H1 (cell line): ENCODE data around the gene TNRC6B. TPM values are rescaled to one million over a fixed set of nuclear protein-coding genes. Genes with fewer than 3 reads are reported as not detected.

Experiments
- CTCF ChIA-PET: fragments of 300-600 bp; sonication (Branson Sonifier 250); formaldehyde crosslinking; loops from one replicate; lab custom pipeline; 2021; ENCODE audit not compliant: partially characterized antibody; lab: Charles Lee
- POLR2A ChIA-PET: fragments of 300-600 bp; sonication (Branson Sonifier 250); formaldehyde crosslinking; loops from one replicate; lab custom pipeline; 2021; ENCODE audit warnings: inconsistent platforms; ENCODE audit not compliant: partially characterized antibody; lab: Charles Lee
- DNase-seq, 2 experiments: peaks; one replicate each; pipeline versions ENCODE4 v3.0.0 to v3.0.0-alpha.2; 2010 to 2022; ENCODE audit warnings: low spot score in 2 of 2, low read depth in 1 of 2, mixed read lengths in 1 of 2
- FAIRE-seq: peaks from 2 replicates; lab custom pipeline; 2011; peaks lifted over from hg19 to GRCh38; lab: Jason Lieb, UNC
- H2AFZ ChIP-seq: 2 replicates; pipeline ENCODE4 v1.8.1; 2012; ENCODE audit warnings: low read length, inconsistent platforms
- H2AK5ac ChIP-seq: 2 replicates; pipeline ENCODE4 v1.6.1; 2013; ENCODE audit warnings: low read depth, low read length
- H2BK120ac ChIP-seq: replicated peaks from 2 replicates; pipeline ENCODE3; 2013; ENCODE audit warnings: low read depth, low read length, inconsistent platforms
- H2BK12ac ChIP-seq: 2 replicates; pipeline ENCODE4 v1.6.1; 2013; ENCODE audit warnings: low read depth, low read length
- H2BK15ac ChIP-seq: 2 replicates; pipeline ENCODE4 v1.6.1; 2013; ENCODE audit warnings: low read length
- H2BK20ac ChIP-seq: 2 replicates; pipeline ENCODE4 v1.6.1; 2013; ENCODE audit warnings: low read length
- H2BK5ac ChIP-seq: 2 replicates; pipeline ENCODE4 v1.6.1; 2013; ENCODE audit warnings: low read depth, low read length
- H3K14ac ChIP-seq: 2 replicates; pipeline ENCODE4 v1.6.1; 2013; ENCODE audit warnings: inconsistent platforms; ENCODE audit not compliant: insufficient read length
- H3K18ac ChIP-seq: 2 replicates; pipeline ENCODE4 v1.6.1; 2013; ENCODE audit warnings: low read length; ENCODE audit errors: extremely low read depth
- H3K23ac ChIP-seq: 2 replicates; pipeline ENCODE4 v1.6.1; 2013; ENCODE audit warnings: inconsistent platforms; ENCODE audit not compliant: insufficient read length
- H3K23me2 ChIP-seq: 2 replicates; pipeline ENCODE4 v1.6.1; 2013; ENCODE audit warnings: low read depth, low read length
- H3K27ac ChIP-seq: 2 replicates; pipeline ENCODE4 v1.6.1; 2011; ENCODE audit warnings: low read depth, low read length, inconsistent platforms
- H3K27me3 ChIP-seq, 4 experiments: replicated peaks in 1 of 4; 1 replicate in 1 of 4; 2 replicates in 3 of 4; pipeline versions ENCODE4 v1.6.1 to v1.8.1; 2011 to 2013; ENCODE audit warnings: low read length in 3 of 4, mild to moderate bottlenecking in 3 of 4, inconsistent platforms in 2 of 4, mixed read lengths in 2 of 4, moderate library complexity in 1 of 4; ENCODE audit not compliant: control insufficient read depth in 3 of 4, insufficient read depth in 3 of 4; ENCODE audit errors: extremely low read depth in 1 of 4
- H3K36me3 ChIP-seq, 4 experiments: 2 replicates each; pipeline versions ENCODE4 v1.6.1 to v1.8.1; 2011 to 2013; ENCODE audit warnings: mild to moderate bottlenecking in 4 of 4, low read length in 3 of 4, moderate library complexity in 2 of 4, control low read depth in 1 of 4, inconsistent platforms in 1 of 4; ENCODE audit not compliant: insufficient read depth in 4 of 4, control insufficient read depth in 2 of 4
- H3K4ac ChIP-seq: replicated peaks from 2 replicates; pipeline ENCODE3; 2013; ENCODE audit warnings: low read length, low read depth, mixed read lengths, inconsistent platforms; ENCODE audit not compliant: insufficient read length
- H3K4me1 ChIP-seq, 4 experiments: replicated peaks in 1 of 4; 1 replicate in 1 of 4; 2 replicates in 3 of 4; pipeline versions ENCODE4 v1.6.1 to v1.8.1; 2011 to 2013; ENCODE audit warnings: low read length in 3 of 4, inconsistent platforms in 2 of 4, mixed read lengths in 1 of 4; ENCODE audit not compliant: insufficient read depth in 4 of 4, control insufficient read depth in 3 of 4
- H3K4me2 ChIP-seq, 2 experiments: 2 replicates each; pipeline versions ENCODE4 v1.6.1 to v1.8.1; 2011 to 2013; ENCODE audit warnings: low read depth in 2 of 2, low read length in 2 of 2, control low read depth in 1 of 2, inconsistent platforms in 1 of 2, mild to moderate bottlenecking in 1 of 2; ENCODE audit not compliant: insufficient read depth in 1 of 2
- H3K4me3 ChIP-seq, 4 experiments: fragments of 200-600, 300-600 bp in 1 of 4; sonication (generic), shearing (Covaris generic), sonication (Bioruptor Twin) in 1 of 4; 2 replicates each; pipeline versions ENCODE4 v1.5.1 to v1.8.1; 2011 to 2016; ENCODE audit warnings: low read length in 4 of 4, low read depth in 3 of 4, control low read depth in 2 of 4, inconsistent platforms in 2 of 4, mild to moderate bottlenecking in 2 of 4, mixed read lengths in 1 of 4, moderate library complexity in 1 of 4; ENCODE audit not compliant: insufficient read depth in 2 of 4; ENCODE audit errors: extremely low read depth in 1 of 4
- H3K56ac ChIP-seq: replicated peaks from 2 replicates; pipeline ENCODE3; 2013; ENCODE audit warnings: low read depth, mild to moderate bottlenecking, mixed read lengths, low read length, inconsistent platforms; ENCODE audit not compliant: insufficient read length
- H3K79me1 ChIP-seq: 2 replicates; pipeline ENCODE4 v1.6.1; 2013; ENCODE audit warnings: low read depth, low read length, control low read depth
- H3K79me2 ChIP-seq, 2 experiments: 2 replicates each; pipeline versions ENCODE4 v1.6.1 to v1.8.1; 2012 to 2013; ENCODE audit warnings: low read length in 2 of 2, mild to moderate bottlenecking in 2 of 2, inconsistent platforms in 1 of 2; ENCODE audit not compliant: insufficient read depth in 2 of 2, control insufficient read depth in 1 of 2
- H3K9ac ChIP-seq, 4 experiments: replicated peaks in 1 of 4; 1 replicate in 1 of 4; 2 replicates in 3 of 4; pipeline versions ENCODE4 v1.6.1 to v1.8.1; 2011 to 2013; ENCODE audit warnings: low read depth in 3 of 4, low read length in 3 of 4, control low read depth in 2 of 4, mild to moderate bottlenecking in 2 of 4, moderate library complexity in 2 of 4, inconsistent platforms in 1 of 4; ENCODE audit errors: extremely low read depth in 1 of 4
- H3K9me3 ChIP-seq, 2 experiments: 2 replicates each; pipeline versions ENCODE4 v1.6.1 to v1.8.1; 2012 to 2013; ENCODE audit warnings: mild to moderate bottlenecking in 2 of 2, moderate library complexity in 2 of 2, control low read depth in 1 of 2, inconsistent platforms in 1 of 2, low read depth in 1 of 2, low read length in 1 of 2, mixed read lengths in 1 of 2; ENCODE audit not compliant: insufficient read depth in 2 of 2
- H4K20me1 ChIP-seq, 2 experiments: replicated peaks in 1 of 2; 2 replicates each; pipeline versions ENCODE3 to v1.8.1; 2011 to 2013; ENCODE audit warnings: inconsistent platforms in 2 of 2, low read length in 2 of 2, mild to moderate bottlenecking in 1 of 2; ENCODE audit not compliant: insufficient read depth in 2 of 2, control insufficient read depth in 1 of 2
- H4K5ac ChIP-seq: 2 replicates; pipeline ENCODE4 v1.6.1; 2013; ENCODE audit warnings: low read length, low read depth, mixed read lengths, inconsistent platforms; ENCODE audit not compliant: insufficient read length
- H4K8ac ChIP-seq: 2 replicates; pipeline ENCODE4 v1.8.0; 2013; ENCODE audit warnings: mild to moderate bottlenecking, moderate library complexity, low read length, inconsistent platforms; ENCODE audit not compliant: insufficient read depth; ENCODE audit errors: extremely low read depth
- H4K91ac ChIP-seq: replicated peaks from 2 replicates; pipeline ENCODE3; 2013; ENCODE audit warnings: low read length, mixed read lengths, inconsistent platforms; ENCODE audit not compliant: insufficient read length
- ATF3 ChIP-seq: IDR thresholded peaks from 2 replicates; pipeline ENCODE4 v1.6.1; 2011; ENCODE audit warnings: low read depth, mild to moderate bottlenecking, low read length; ENCODE audit not compliant: insufficient read depth
- CHD1 ChIP-seq: IDR thresholded peaks from 2 replicates; pipeline ENCODE4 v1.6.1; 2012; ENCODE audit warnings: low read depth, low read length, improper control_type of control experiment
- CHD2 ChIP-seq: IDR thresholded peaks from 2 replicates; pipeline ENCODE4 v1.6.1; 2012; ENCODE audit warnings: low read length, improper control_type of control experiment
- EP300 ChIP-seq, 2 experiments: IDR thresholded peaks; 1 replicate in 1 of 2; 2 replicates in 1 of 2; pipeline ENCODE4 v1.6.1; 2011 to 2012; ENCODE audit warnings: low read depth in 2 of 2, low read length in 2 of 2, mild to moderate bottlenecking in 2 of 2, borderline replicate concordance in 1 of 2, inconsistent platforms in 1 of 2, moderate library complexity in 1 of 2
- GTF2F1 ChIP-seq: IDR thresholded peaks from 2 replicates; pipeline ENCODE4 v1.6.1; 2012; ENCODE audit warnings: low read depth, low read length, improper control_type of control experiment, borderline replicate concordance
- HDAC6 ChIP-seq: IDR thresholded peaks from one replicate; pipeline ENCODE4 v1.7.1; 2012; ENCODE audit warnings: low read depth, mild to moderate bottlenecking, inconsistent platforms, low read length, moderate library complexity
- JUND ChIP-seq: IDR thresholded peaks from 2 replicates; pipeline ENCODE4 v1.6.1; 2011; ENCODE audit warnings: mild to moderate bottlenecking, improper control_type of control experiment, low read length
- KDM4A ChIP-seq: IDR thresholded peaks from one replicate; pipeline ENCODE4 v1.7.1; 2012; ENCODE audit warnings: low read depth, mild to moderate bottlenecking, moderate library complexity, low read length, inconsistent platforms; ENCODE audit not compliant: severe bottlenecking
- POLR2AphosphoS5 ChIP-seq: IDR thresholded peaks from 2 replicates; pipeline ENCODE4 v1.6.1; 2011; ENCODE audit warnings: low read depth, low read length
- SIX5 ChIP-seq: IDR thresholded peaks from 2 replicates; pipeline ENCODE4 v1.6.1; 2011; ENCODE audit warnings: mild to moderate bottlenecking, low read depth, low read length
- SP2 ChIP-seq: IDR thresholded peaks from 2 replicates; pipeline ENCODE4 v1.6.1; 2012; ENCODE audit warnings: mild to moderate bottlenecking, low read length, inconsistent platforms
- TAF7 ChIP-seq: optimal IDR thresholded peaks from 2 replicates; pipeline ENCODE3; 2011; ENCODE audit warnings: low read depth, mild to moderate bottlenecking, inconsistent platforms, low read length, moderate library complexity, borderline replicate concordance
- TBP ChIP-seq: IDR thresholded peaks from 2 replicates; pipeline ENCODE4 v1.6.1; 2011; ENCODE audit warnings: low read depth, low read length, improper control_type of control experiment
- YY1 ChIP-seq: IDR thresholded peaks from 2 replicates; pipeline ENCODE4 v1.6.1; 2011; ENCODE audit warnings: low read depth, mild to moderate bottlenecking, low read length
- WGBS, 2 experiments: shearing (Covaris generic) in 1 of 2; methylation state at CpG; one replicate each; pipeline versions ENCODE4 v1.1.6 to v1.1.7; 2013 to 2015; ENCODE audit warnings: low lambda C conversion rate in 2 of 2, mixed read lengths in 2 of 2, inconsistent platforms in 1 of 2, low coverage in 1 of 2, missing lambda C conversion rate in 1 of 2; ENCODE audit not compliant: insufficient replicate concordance in 2 of 2, insufficient coverage in 1 of 2, insufficient read length in 1 of 2; ENCODE audit errors: extremely low coverage in 1 of 2, missing lambda C conversion rate in 1 of 2; 5-methylcytosine and 5-hydroxymethylcytosine counted together
- polyA plus RNA-seq, 7 experiments: library from polyadenylated mRNA; depleted of rRNA in 3 of 7; stranded (reverse) in 5 of 7; unstranded in 2 of 7; fragments of >200 nt in 5 of 7; fragments of 200-250 nt in 2 of 7; gene quantifications; 1 replicate in 5 of 7; 2 replicates in 1 of 7; 4 replicates in 1 of 7; pipeline versions ENCODE4 v1.2.1 to v1.2.3, GENCODE V29; 2011 to 2013; ENCODE audit warnings: missing spikeins in 2 of 7, mixed read lengths in 2 of 7
- total RNA-seq: library from RNA; stranded (reverse); fragmentation: NEBNext Ultra II Directional; extraction: Animal tissue kit (Norgen Biotek cat#: 25700); gene quantifications from 2 replicates; pipeline ENCODE4 v1.2.1, GENCODE V29; 2021

TNRC6B gene
- total and polyA plus RNA-seq, 2 of the 8 experiments (the other 6 are each of a cell fraction or from before 2014, with no cell fraction given): 12.5 to 48.9 TPM

DNA sequence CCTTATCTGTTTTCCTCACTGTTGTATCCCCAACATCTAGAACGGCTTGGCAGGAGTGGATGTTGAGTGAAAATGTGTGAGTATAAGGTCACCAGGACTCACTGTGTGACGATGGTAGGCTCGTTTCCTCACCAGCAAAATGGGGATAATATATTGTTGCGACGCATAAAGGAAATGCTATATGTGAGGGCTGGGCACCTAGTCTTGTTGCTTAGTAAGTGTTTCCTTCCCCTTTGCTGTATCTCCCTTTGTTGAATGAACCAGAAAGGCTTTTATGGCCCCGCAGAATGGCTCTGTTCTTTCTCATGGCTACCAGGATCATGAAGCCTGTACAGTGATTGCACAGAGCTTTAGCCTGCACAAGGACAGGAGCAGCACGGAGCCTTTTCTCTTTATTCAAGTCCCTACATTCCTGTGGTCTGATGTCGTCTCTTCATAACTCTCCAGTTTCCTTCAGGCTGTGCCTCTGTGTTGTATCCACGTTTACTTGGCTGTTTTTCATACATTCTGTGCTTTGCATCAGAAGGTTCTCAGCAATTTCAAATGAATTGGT lies 5.4 kb downstream of the TNRC6B start:
- POLR2A ChIA-PET: interaction anchor here (0.6 to 2.5 kb wide), 4 partner anchors 9 to 94 kb away, joined by 4 to 8 read pairs (median 8); no protein-coding TSS in a partner anchor
- TF ChIP-seq CHD1: no peak
- TF ChIP-seq SIX5: no peak
- no peak for TF ChIP-seq JUND
- no peak for TF ChIP-seq EP300 (IDR thresholded peaks at IDR 0.05; ENCODE audit: borderline replicate concordance in 1 of 2, low read depth in 2 of 2, low read length in 2 of 2)
- no peak for TF ChIP-seq SP2
- no peak for TF ChIP-seq ATF3
- TF ChIP-seq CHD2: no peak
- TF ChIP-seq TBP: no peak
- TF ChIP-seq GTF2F1: no peak
- no peak for TF ChIP-seq TAF7
- TF ChIP-seq YY1: no peak
- TF ChIP-seq POLR2AphosphoS5: no peak
- no peak for TF ChIP-seq KDM4A
- no peak for TF ChIP-seq HDAC6

More for the DNA sequence above, 5.4 kb downstream of the TNRC6B start:
- Histone ChIP-seq H3K4me2 (peak overlapping the region in 1 of 2 experiments; percentile 57; a peak in 2 of 4 replicates), H3K23me2 (peaks cover 4% of the 10 kb centered on the region), H3K4me1 (peaks cover 9 to 15% (median 12%) of the 10 kb centered on the region in 4 experiments; a peak in 6 of 7 replicates), H2AK5ac (no peak overlapping the region), H2BK20ac (no peak overlapping the region), H2BK5ac (no peak overlapping the region), H3K79me2 (peaks cover 68 to 100% of the 10 kb centered on the region in 2 experiments), H2BK15ac (no peak overlapping the region), H3K79me1 (peaks cover 15% of the 10 kb centered on the region), H3K9me3 (no peaks in the 10 kb centered on the region), H3K14ac (no peak overlapping the region), H3K27me3 (no peaks in the 10 kb centered on the region), H3K36me3 (no peaks in the 10 kb centered on the region), H2BK120ac (no peak overlapping the region), H4K20me1 (peaks cover 16 to 19% of the 10 kb centered on the region in 2 experiments), H3K56ac (no peak overlapping the region), H4K8ac (no peak overlapping the region), H4K5ac (no peak overlapping the region), H3K4me3 (no peak overlapping the region), H3K9ac (no peak overlapping the region; a peak in 1 of 7 replicates), H3K23ac (no peak overlapping the region), H3K27ac (no peak overlapping the region), H2AFZ (no peak overlapping the region), H4K91ac (no peak overlapping the region), H3K18ac (no peak overlapping the region), H3K4ac (no peak overlapping the region), H2BK12ac (no peak overlapping the region)
- DNase-seq (no peak), FAIRE-seq (no peak)
- CTCF ChIA-PET: interaction anchor here (1.0 to 1.6 kb wide), 2 partner anchors 10 to 11 kb away, joined by 3 read pairs; no protein-coding TSS in a partner anchor
- 72% methylated on average over 9 of the region's 9 CpGs; no CpG with 5 or more reads in 1 of the 2 experiments for WGBS, 2 experiments
